ENCODE data around the gene EFEMP2.

Gene EFEMP2

GRCh38 chr11:65872586-65873317 is at the start of gene EFEMP2:
Gene EFEMP2 (minus strand): TSS chr11:65872800. CDS start chr11:65872354, 446 bp downstream.
- Histone ChIP-seq H3K36me3 (ENCODE audit: control insufficient read depth in 1 of 2, insufficient read depth in 2 of 2, low read length in 2 of 2) (peaks cover 9 to 21% of the 10 kb centered on the region in 2 donors), H3K27ac (ENCODE audit: low read length) (peak within 1 kb of the TSS; percentile 70), H3K4me1 (ENCODE audit: control insufficient read depth in 1 of 2, insufficient read depth in 2 of 2, low read length in 2 of 2) (peaks cover 10 to 20% of the 10 kb centered on the region in 2 donors), H3K9me3 (ENCODE audit: control insufficient read depth in 1 of 2, low read length in 2 of 2) (no peaks in the 10 kb centered on the region), H3K4me3 (ENCODE audit: low read depth in 1 of 2, low read length in 2 of 2) (peak within 1 kb of the TSS; percentile 69 to 75), H3K27me3 (ENCODE audit: low read depth, low read length) (no peaks in the 10 kb centered on the region)

GRCh38 chr11:65921876-65922275 is 49.3 kb upstream of the EFEMP2 start:
- Histone ChIP-seq H3K4me3 (ENCODE audit: low read depth in 1 of 2, low read length in 2 of 2) (no peak overlapping the region), H3K27ac (ENCODE audit: low read length) (no peak overlapping the region), H3K4me1 (ENCODE audit: control insufficient read depth in 1 of 2, insufficient read depth in 2 of 2, low read length in 2 of 2) (peaks cover 7 to 29% of the 10 kb centered on the region in 2 donors), H3K27me3 (ENCODE audit: low read depth, low read length) (no peaks in the 10 kb centered on the region), H3K36me3 (ENCODE audit: control insufficient read depth in 1 of 2, insufficient read depth in 2 of 2, low read length in 2 of 2) (peaks cover 14 to 23% of the 10 kb centered on the region in 2 donors), H3K9me3 (ENCODE audit: control insufficient read depth in 1 of 2, low read length in 2 of 2) (no peaks in the 10 kb centered on the region)

- H3K36me3 ChIP-seq (ENCODE audit: control insufficient read depth in 1 of 2, insufficient read depth in 2 of 2, low read length in 2 of 2) = peaks cover 14 to 26% of the 10 kb centered on the region in 2 donors
- H3K4me1 ChIP-seq (ENCODE audit: control insufficient read depth in 1 of 2, insufficient read depth in 2 of 2, low read length in 2 of 2) = peaks cover 7 to 37% of the 10 kb centered on the region in 2 donors
- H3K27ac ChIP-seq (ENCODE audit: low read length) = no peak overlapping the region
- no peaks in the 10 kb centered on the region for H3K9me3 ChIP-seq (ENCODE audit: control insufficient read depth in 1 of 2, low read length in 2 of 2)
- peak overlapping the region; percentile 60 to 89 for H3K4me3 ChIP-seq (ENCODE audit: low read depth in 1 of 2, low read length in 2 of 2)
- H3K27me3 ChIP-seq (ENCODE audit: low read depth, low read length) = no peaks in the 10 kb centered on the region
These were observed 48.5 kb upstream of the EFEMP2 start for GRCh38 chr11:65921033-65921555.

- H3K9me3 ChIP-seq (ENCODE audit: control insufficient read depth in 1 of 2, low read length in 2 of 2) = no peaks in the 10 kb centered on the region
- H3K27ac ChIP-seq (ENCODE audit: low read length) = no peak overlapping the region
- peak overlapping the region; percentile 60 to 89 for H3K4me3 ChIP-seq (ENCODE audit: low read depth in 1 of 2, low read length in 2 of 2)
- H3K4me1 ChIP-seq (ENCODE audit: control insufficient read depth in 1 of 2, insufficient read depth in 2 of 2, low read length in 2 of 2) = peaks cover 7 to 44% of the 10 kb centered on the region in 2 donors
- H3K27me3 ChIP-seq (ENCODE audit: low read depth, low read length) = no peaks in the 10 kb centered on the region
- peaks cover 14 to 26% of the 10 kb centered on the region in 2 donors for H3K36me3 ChIP-seq (ENCODE audit: control insufficient read depth in 1 of 2, insufficient read depth in 2 of 2, low read length in 2 of 2)
These were observed 47.8 kb upstream of the EFEMP2 start for GRCh38 chr11:65920372-65920802.

GRCh38 chr11:65919573-65920371 is 47.2 kb upstream of the EFEMP2 start:
- Histone ChIP-seq H3K36me3 (ENCODE audit: control insufficient read depth in 1 of 2, insufficient read depth in 2 of 2, low read length in 2 of 2) (peaks cover 14 to 26% of the 10 kb centered on the region in 2 donors), H3K4me3 (ENCODE audit: low read depth in 1 of 2, low read length in 2 of 2) (peak overlapping the region; percentile 60 to 89), H3K27me3 (ENCODE audit: low read depth, low read length) (no peaks in the 10 kb centered on the region), H3K27ac (ENCODE audit: low read length) (no peak overlapping the region), H3K9me3 (ENCODE audit: control insufficient read depth in 1 of 2, low read length in 2 of 2) (no peaks in the 10 kb centered on the region), H3K4me1 (ENCODE audit: control insufficient read depth in 1 of 2, insufficient read depth in 2 of 2, low read length in 2 of 2) (peaks cover 7 to 50% of the 10 kb centered on the region in 2 donors)

- Histone ChIP-seq H3K27ac (ENCODE audit: low read length) (peak within 1 kb of the TSS; percentile 90), H3K4me1 (ENCODE audit: control insufficient read depth in 1 of 2, insufficient read depth in 2 of 2, low read length in 2 of 2) (peaks cover 7 to 54% of the 10 kb centered on the region in 2 donors), H3K9me3 (ENCODE audit: control insufficient read depth in 1 of 2, low read length in 2 of 2) (no peaks in the 10 kb centered on the region), H3K36me3 (ENCODE audit: control insufficient read depth in 1 of 2, insufficient read depth in 2 of 2, low read length in 2 of 2) (peaks cover 14 to 26% of the 10 kb centered on the region in 2 donors), H3K4me3 (ENCODE audit: low read depth in 1 of 2, low read length in 2 of 2) (peak within 1 kb of the TSS; percentile 98), H3K27me3 (ENCODE audit: low read depth, low read length) (no peaks in the 10 kb centered on the region)
These were observed 46.6 kb upstream of the EFEMP2 start, which contains the start of gene DRAP1 for GRCh38 chr11:65919141-65919572. Gene DRAP1 (plus strand): TSS chr11:65919426. CDS start chr11:65919502, 76 bp downstream.

GRCh38 chr11:65918211-65919140 is 45.9 kb upstream of the EFEMP2 start, which contains the start of gene C11orf68:
Gene C11orf68 (minus strand): TSS chr11:65919062. CDS start chr11:65919031, 31 bp downstream.
- no peaks in the 10 kb centered on the region for H3K27me3 ChIP-seq (ENCODE audit: low read depth, low read length)
- peaks cover 7 to 54% of the 10 kb centered on the region in 2 donors for H3K4me1 ChIP-seq (ENCODE audit: control insufficient read depth in 1 of 2, insufficient read depth in 2 of 2, low read length in 2 of 2)
- no peaks in the 10 kb centered on the region for H3K9me3 ChIP-seq (ENCODE audit: control insufficient read depth in 1 of 2, low read length in 2 of 2)
- peak within 1 kb of the TSS; percentile 98 for H3K4me3 ChIP-seq (ENCODE audit: low read depth in 1 of 2, low read length in 2 of 2)
- H3K27ac ChIP-seq (ENCODE audit: low read length) = peak within 1 kb of the TSS; percentile 90
- peaks cover 14 to 26% of the 10 kb centered on the region in 2 donors for H3K36me3 ChIP-seq (ENCODE audit: control insufficient read depth in 1 of 2, insufficient read depth in 2 of 2, low read length in 2 of 2)

- Histone ChIP-seq H3K4me3 (ENCODE audit: low read depth in 1 of 2, low read length in 2 of 2) (peak overlapping the region; percentile 98), H3K4me1 (ENCODE audit: control insufficient read depth in 1 of 2, insufficient read depth in 2 of 2, low read length in 2 of 2) (peaks cover 7 to 54% of the 10 kb centered on the region in 2 donors), H3K27ac (ENCODE audit: low read length) (peak overlapping the region; percentile 90), H3K36me3 (ENCODE audit: control insufficient read depth in 1 of 2, insufficient read depth in 2 of 2, low read length in 2 of 2) (peaks cover 6 to 20% of the 10 kb centered on the region in 2 donors), H3K9me3 (ENCODE audit: control insufficient read depth in 1 of 2, low read length in 2 of 2) (no peaks in the 10 kb centered on the region), H3K27me3 (ENCODE audit: low read depth, low read length) (no peaks in the 10 kb centered on the region)
These were observed 45.0 kb upstream of the EFEMP2 start for GRCh38 chr11:65917434-65918210.

- peak overlapping the region; percentile 98 for H3K4me3 ChIP-seq (ENCODE audit: low read depth in 1 of 2, low read length in 2 of 2)
- peak overlapping the region; percentile 90 for H3K27ac ChIP-seq (ENCODE audit: low read length)
- no peaks in the 10 kb centered on the region for H3K9me3 ChIP-seq (ENCODE audit: control insufficient read depth in 1 of 2, low read length in 2 of 2)
- peaks cover 7 to 56% of the 10 kb centered on the region in 2 donors for H3K4me1 ChIP-seq (ENCODE audit: control insufficient read depth in 1 of 2, insufficient read depth in 2 of 2, low read length in 2 of 2)
- peaks cover under 1 to 16% of the 10 kb centered on the region in 2 donors for H3K36me3 ChIP-seq (ENCODE audit: control insufficient read depth in 1 of 2, insufficient read depth in 2 of 2, low read length in 2 of 2)
- no peaks in the 10 kb centered on the region for H3K27me3 ChIP-seq (ENCODE audit: low read depth, low read length)
These were observed 44.5 kb upstream of the EFEMP2 start for GRCh38 chr11:65917077-65917433.

GRCh38 chr11:65916391-65916790 is 43.8 kb upstream of the EFEMP2 start:
- Histone ChIP-seq H3K4me3 (ENCODE audit: low read depth in 1 of 2, low read length in 2 of 2) (peak overlapping the region; percentile 0 to 98), H3K4me1 (ENCODE audit: control insufficient read depth in 1 of 2, insufficient read depth in 2 of 2, low read length in 2 of 2) (peaks cover 7 to 63% of the 10 kb centered on the region in 2 donors), H3K36me3 (ENCODE audit: control insufficient read depth in 1 of 2, insufficient read depth in 2 of 2, low read length in 2 of 2) (peaks cover 0 to 13% of the 10 kb centered on the region in 2 donors), H3K27ac (ENCODE audit: low read length) (peak overlapping the region; percentile 90), H3K27me3 (ENCODE audit: low read depth, low read length) (no peaks in the 10 kb centered on the region), H3K9me3 (ENCODE audit: control insufficient read depth in 1 of 2, low read length in 2 of 2) (no peaks in the 10 kb centered on the region)
